Spleen (tissue), 7 donors: ENCODE measurements around the gene FADS1.

Source experiments
- POLR2AphosphoS5 ChIP-seq, 3 donors: sonication (generic); formaldehyde crosslinking; IDR thresholded peaks; one replicate each; pipeline ENCODE4 v1.5.1; 2017; ENCODE audit warnings: antibody characterized with exemption in 3 of 3
- TF ChIP-seq, protein P1 (sequence below), 11 experiments: fragments of 200-600 bp in 7 of 11; fragments of 450-650 bp in 4 of 11; sonication (generic) in 4 of 11; IDR thresholded peaks in 8 of 11; conservative IDR thresholded peaks in 3 of 11; 1 replicate in 7 of 11; 2 replicates in 4 of 11; pipeline versions ENCODE4 v1.4.0 to v1.8.0; 2016 to 2021; ENCODE audit warnings: antibody characterized with exemption in 11 of 11, inconsistent platforms in 4 of 11, mild to moderate bottlenecking in 1 of 11
- donor health status: DM: no; HTN: no; CAD: no; lungs with moderate emphysema.
- donor health status: DM: no; HTN: no; CAD: no.
- donor health status: DM: no; HTN: no; CAD: no.

DNA sequence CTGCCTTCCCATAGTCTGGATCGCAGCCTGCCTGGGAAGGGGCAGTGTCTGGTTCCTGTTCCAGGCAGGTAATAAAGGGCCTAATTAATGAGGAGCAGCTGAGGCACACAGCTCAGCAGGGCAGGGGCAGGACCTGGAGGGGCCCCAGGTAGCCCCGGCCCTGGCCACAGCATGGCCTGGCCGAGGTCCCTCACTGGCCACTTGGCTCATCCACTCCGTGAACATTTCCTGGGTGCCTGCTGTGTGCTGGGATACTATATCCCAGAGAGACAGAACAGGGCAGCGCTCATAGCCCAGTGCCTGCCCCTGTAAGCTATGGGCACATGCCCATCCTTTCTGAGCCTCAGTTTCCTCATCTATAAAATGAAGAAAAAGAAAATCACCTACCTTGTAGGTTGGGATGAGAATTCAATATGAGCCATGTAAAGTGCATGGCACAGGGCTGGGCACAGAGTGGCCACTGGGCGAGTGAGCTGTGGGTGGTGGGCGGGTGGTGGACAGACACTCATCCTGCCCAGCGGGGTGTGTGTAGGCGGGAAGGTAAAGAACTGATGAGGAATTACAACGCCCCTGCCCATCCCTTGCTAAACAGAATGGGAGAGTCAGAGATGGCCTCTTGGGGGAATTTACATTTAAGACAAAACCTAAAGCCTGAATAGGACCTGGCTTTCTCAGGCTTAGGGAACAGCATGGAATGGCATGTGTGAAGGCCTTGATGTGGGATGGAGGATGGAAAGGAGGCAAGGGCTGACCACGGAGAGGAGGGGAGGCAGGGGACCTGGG, 55.2 kb downstream of the FADS1 start:
- TF ChIP-seq POLR2AphosphoS5 (IDR thresholded peaks at IDR 0.05): no peak
- TF ChIP-seq, protein P1, sequence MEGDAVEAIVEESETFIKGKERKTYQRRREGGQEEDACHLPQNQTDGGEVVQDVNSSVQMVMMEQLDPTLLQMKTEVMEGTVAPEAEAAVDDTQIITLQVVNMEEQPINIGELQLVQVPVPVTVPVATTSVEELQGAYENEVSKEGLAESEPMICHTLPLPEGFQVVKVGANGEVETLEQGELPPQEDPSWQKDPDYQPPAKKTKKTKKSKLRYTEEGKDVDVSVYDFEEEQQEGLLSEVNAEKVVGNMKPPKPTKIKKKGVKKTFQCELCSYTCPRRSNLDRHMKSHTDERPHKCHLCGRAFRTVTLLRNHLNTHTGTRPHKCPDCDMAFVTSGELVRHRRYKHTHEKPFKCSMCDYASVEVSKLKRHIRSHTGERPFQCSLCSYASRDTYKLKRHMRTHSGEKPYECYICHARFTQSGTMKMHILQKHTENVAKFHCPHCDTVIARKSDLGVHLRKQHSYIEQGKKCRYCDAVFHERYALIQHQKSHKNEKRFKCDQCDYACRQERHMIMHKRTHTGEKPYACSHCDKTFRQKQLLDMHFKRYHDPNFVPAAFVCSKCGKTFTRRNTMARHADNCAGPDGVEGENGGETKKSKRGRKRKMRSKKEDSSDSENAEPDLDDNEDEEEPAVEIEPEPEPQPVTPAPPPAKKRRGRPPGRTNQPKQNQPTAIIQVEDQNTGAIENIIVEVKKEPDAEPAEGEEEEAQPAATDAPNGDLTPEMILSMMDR (IDR thresholded peaks at IDR 0.05 in 8 of 11, conservative IDR thresholded peaks at IDR 0.05 in 3 of 11): no peak
